ENCODE results near the gene CARMIL1.

The CARMIL1 gene

GRCh38 chr6:25645916-25646315 lies 366.7 kb downstream of the CARMIL1 start:
- in situ Hi-C loops (cut with MboI; ENCODE audit: low sequenced_read_pairs, unreplicated experiment): no loop called here
- TF ChIP-seq, protein P1, sequence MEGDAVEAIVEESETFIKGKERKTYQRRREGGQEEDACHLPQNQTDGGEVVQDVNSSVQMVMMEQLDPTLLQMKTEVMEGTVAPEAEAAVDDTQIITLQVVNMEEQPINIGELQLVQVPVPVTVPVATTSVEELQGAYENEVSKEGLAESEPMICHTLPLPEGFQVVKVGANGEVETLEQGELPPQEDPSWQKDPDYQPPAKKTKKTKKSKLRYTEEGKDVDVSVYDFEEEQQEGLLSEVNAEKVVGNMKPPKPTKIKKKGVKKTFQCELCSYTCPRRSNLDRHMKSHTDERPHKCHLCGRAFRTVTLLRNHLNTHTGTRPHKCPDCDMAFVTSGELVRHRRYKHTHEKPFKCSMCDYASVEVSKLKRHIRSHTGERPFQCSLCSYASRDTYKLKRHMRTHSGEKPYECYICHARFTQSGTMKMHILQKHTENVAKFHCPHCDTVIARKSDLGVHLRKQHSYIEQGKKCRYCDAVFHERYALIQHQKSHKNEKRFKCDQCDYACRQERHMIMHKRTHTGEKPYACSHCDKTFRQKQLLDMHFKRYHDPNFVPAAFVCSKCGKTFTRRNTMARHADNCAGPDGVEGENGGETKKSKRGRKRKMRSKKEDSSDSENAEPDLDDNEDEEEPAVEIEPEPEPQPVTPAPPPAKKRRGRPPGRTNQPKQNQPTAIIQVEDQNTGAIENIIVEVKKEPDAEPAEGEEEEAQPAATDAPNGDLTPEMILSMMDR (IDR thresholded peaks at IDR 0.05; ENCODE audit: borderline replicate concordance, control extremely low read depth, extremely low read depth, insufficient read depth, missing control alignments): no peak
- DNase-seq (ENCODE audit: low spot score): no peak

DNA sequence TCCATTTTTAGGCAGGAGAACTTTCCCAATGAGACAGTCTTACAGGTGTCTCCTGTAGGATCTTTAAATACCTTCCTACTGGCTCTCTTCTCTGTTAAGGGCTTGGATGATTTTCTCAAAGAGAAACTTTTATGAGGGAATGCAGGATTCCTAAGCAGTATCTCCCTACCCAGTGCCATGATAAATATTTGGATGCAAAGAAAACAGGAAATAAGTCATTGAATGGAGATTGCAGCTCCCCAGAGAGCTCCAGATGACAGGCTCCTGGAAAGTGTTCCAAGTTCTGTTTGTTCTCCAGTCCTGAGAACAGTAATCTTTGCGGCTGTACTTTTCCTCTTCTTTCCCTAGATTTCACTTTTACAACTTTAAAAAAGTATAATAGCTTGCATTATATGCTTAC lies 370.4 kb downstream of the CARMIL1 start:
- DNase-seq (ENCODE audit: low spot score): no peak
- TF ChIP-seq, protein P1 (IDR thresholded peaks at IDR 0.05; ENCODE audit: borderline replicate concordance, control extremely low read depth, extremely low read depth, insufficient read depth, missing control alignments): no peak
- in situ Hi-C loops (cut with MboI; ENCODE audit: low sequenced_read_pairs, unreplicated experiment): no loop called here

DNA sequence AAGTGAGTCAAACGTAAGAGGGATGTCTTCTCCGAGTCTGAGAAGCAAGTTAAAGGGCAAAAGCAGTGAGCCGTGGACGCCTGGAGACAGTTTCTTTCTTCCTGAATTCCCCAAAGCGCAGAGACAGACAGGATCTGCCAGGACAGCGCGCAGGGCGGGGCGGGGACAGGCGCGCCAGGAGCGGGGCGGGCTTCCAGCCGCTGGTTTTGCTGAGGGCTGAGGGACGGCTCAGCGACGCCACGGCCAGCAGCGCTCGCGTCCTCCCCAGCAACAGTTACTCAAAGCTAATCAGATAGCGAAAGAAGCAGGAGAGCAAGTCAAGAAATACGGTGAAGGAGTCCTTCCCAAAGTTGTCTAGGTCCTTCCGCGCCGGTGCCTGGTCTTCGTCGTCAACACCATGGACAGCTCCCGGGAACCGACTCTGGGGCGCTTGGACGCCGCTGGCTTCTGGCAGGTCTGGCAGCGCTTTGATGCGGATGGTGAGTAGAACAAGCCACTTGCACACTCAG lies 372.9 kb downstream of the CARMIL1 start, which contains the start of gene SCGN:
TSS of gene SCGN (plus strand) at position 209 of the 509 bp plus-strand sequence. CDS start at position 398, 189 bp downstream.
- in situ Hi-C loops (cut with MboI; ENCODE audit: low sequenced_read_pairs, unreplicated experiment): no loop called here
- peak; percentile 56 for DNase-seq (ENCODE audit: low spot score)
- TF ChIP-seq, protein P1 (IDR thresholded peaks at IDR 0.05; ENCODE audit: borderline replicate concordance, control extremely low read depth, extremely low read depth, insufficient read depth, missing control alignments): no peak

- TF ChIP-seq, protein P1 (IDR thresholded peaks at IDR 0.05; ENCODE audit: borderline replicate concordance, control extremely low read depth, extremely low read depth, insufficient read depth, missing control alignments): no peak
- in situ Hi-C loops (cut with MboI; ENCODE audit: low sequenced_read_pairs, unreplicated experiment): no loop called here
- DNase-seq (ENCODE audit: low spot score): no peak
Observed at GRCh38 chr6:25655723-25656122, 376.5 kb downstream of the CARMIL1 start.

- DNase-seq (ENCODE audit: low spot score): no peak
- TF ChIP-seq, protein P1 (IDR thresholded peaks at IDR 0.05; ENCODE audit: borderline replicate concordance, control extremely low read depth, extremely low read depth, insufficient read depth, missing control alignments): no peak
- in situ Hi-C loops (cut with MboI; ENCODE audit: low sequenced_read_pairs, unreplicated experiment): no loop called here
Observed at GRCh38 chr6:25659633-25660368, 380.6 kb downstream of the CARMIL1 start.

DNA sequence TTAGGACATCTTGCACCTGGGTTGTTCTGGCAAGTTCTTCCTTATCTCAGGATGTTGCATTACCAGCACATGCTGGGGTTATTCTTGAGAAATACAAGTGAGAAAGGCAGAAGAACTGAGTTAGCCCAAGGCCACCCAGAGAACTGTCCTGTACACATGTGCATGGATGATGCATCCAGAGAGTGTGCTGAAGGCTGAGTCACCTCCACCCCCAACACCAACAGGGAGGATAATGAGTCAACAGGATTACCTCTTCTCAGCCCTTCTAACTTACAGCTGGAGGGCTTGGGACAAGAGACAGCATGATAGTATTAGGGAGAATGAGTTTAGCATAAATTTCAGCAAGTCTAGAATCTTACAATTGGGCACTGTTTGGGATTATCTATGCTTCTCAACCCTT lies 381.3 kb downstream of the CARMIL1 start:
- no peak for DNase-seq (ENCODE audit: low spot score)
- in situ Hi-C loops (cut with MboI; ENCODE audit: low sequenced_read_pairs, unreplicated experiment): no loop called here
- TF ChIP-seq, protein P1 (IDR thresholded peaks at IDR 0.05; ENCODE audit: borderline replicate concordance, control extremely low read depth, extremely low read depth, insufficient read depth, missing control alignments): no peak

Data from GM13976 (cell line).